Measurements from ENCODE around the gene KLF11. TPM values are rescaled to one million over a fixed set of nuclear protein-coding genes. Genes with fewer than 3 reads are reported as not detected.

KLF11 gene
- total RNA-seq (2014; rRNA removed; shearing (Covaris generic)) = 0.04 and 0.10 TPM in 2 replicates

DNA sequence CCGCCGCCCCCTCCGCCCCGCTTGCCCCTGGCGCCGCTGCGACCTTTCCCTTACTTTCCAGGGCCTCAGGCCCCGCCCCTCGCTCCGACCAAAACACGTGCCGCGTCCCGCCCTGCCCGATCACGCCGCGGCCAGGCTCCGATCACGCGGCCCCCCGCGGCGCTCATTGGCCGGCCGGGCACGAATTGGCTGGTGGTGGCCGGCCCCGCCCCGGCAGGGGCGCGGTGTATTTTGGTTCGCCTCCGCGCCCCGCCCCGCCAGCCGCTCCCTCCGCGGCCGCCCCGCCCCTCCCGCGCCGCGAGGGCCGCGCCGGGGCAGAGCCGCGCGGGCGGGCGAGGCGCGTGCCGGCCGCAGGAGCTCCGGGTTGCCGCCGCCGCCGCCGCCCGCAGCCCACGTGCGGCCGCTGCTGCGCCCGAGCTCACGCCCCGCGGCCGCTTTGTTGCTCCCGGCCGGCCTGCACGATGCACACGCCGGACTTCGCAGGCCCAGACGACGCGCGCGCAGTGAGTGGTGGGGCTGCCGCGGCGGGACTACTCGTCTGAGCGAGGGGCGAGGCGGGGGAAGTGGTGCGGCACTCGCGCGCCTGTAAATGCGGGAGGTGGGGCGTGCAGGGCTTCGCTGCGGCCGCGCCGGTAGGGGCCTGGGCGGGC is at the start of gene KLF11:
KLF11 (plus strand) TSS at position 295 of the 650 bp plus-strand sequence; CDS start at position 462, 167 bp downstream.
- peaks cover 2% of the 10 kb centered on the region; the same call in 1 of the 2 replicates for H3K9me3 ChIP-seq (replicated peaks)
- H3K27me3 ChIP-seq = peaks cover 8% of the 10 kb centered on the region; the same call in 1 of the 2 replicates
- H3K36me3 ChIP-seq = no peaks in the 10 kb centered on the region
- no peak for DNase-seq
- H3K27ac ChIP-seq = no peak within 1 kb of the TSS
- no peaks in the 10 kb centered on the region for H3K4me1 ChIP-seq
- H3K4me3 ChIP-seq = no peak within 1 kb of the TSS

DNA sequence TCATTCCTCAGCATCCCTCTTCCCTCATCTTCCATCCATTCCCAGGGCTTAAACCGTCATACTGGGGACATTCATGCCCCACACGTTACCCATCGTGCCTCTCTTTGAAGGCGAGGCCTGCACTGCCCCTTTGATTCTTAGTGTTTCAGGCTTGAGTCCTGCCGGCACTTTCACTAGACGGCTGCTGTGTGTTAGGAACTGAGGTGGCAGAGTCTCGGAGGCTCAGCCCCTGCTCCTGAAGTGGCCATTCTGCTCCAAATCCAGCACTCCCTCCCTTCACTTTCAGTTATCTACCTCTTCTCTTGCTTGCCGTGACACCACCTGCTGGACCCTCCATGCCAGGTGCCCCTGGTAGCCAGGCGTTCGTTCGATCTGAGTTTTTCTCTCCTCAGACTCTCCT is 48.9 kb upstream of the KLF11 start:
- no peaks in the 10 kb centered on the region for H3K9me3 ChIP-seq (replicated peaks)
- H3K27me3 ChIP-seq = no peaks in the 10 kb centered on the region
- DNase-seq = no peak
- H3K27ac ChIP-seq = no peak overlapping the region
- no peaks in the 10 kb centered on the region for H3K4me1 ChIP-seq
- H3K36me3 ChIP-seq = no peaks in the 10 kb centered on the region
- no peak overlapping the region for H3K4me3 ChIP-seq

DNA sequence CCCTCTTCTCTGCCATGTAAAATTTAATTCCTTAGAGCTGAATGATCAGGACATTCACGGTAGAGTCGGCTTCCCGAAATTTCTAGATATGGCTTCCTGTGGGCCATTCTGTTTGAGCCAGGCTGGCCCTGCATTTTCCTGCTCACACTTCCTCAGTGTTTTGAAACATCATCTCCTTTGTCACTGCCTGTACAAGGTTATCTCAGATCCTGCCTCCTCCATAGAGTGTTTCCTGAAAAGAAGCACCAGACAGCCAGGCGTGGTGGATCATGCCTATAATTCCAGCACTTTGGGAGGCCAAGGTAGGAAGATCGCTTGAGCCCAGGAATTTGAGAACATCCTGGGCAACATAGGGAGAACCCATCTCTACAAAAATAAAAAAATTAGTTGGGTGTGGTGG is 48.3 kb upstream of the KLF11 start:
- DNase-seq = no peak
- no peaks in the 10 kb centered on the region for H3K9me3 ChIP-seq (replicated peaks)
- no peak overlapping the region for H3K4me3 ChIP-seq
- H3K4me1 ChIP-seq = no peaks in the 10 kb centered on the region
- no peaks in the 10 kb centered on the region for H3K27me3 ChIP-seq
- no peak overlapping the region for H3K27ac ChIP-seq
- no peaks in the 10 kb centered on the region for H3K36me3 ChIP-seq

DNA sequence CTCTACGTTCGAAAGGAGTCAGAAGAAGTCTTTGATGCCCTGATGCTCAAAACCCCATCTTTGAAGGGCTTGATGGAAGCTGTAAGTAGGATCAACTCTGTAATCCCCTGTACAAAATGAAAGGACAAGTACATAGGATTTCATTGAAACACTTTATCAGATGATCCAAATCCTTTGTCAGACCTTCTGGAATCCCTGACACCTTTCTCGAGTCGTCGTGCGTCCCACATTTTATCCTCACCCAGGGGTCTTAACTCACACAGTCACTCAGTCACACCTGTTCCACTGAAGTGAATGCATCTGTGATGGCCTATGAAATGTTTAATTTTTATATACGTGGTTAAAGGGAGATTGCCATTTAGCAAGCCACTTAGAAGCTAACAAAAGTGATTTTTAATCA is 47.0 kb upstream of the KLF11 start:
- no peaks in the 10 kb centered on the region for H3K27me3 ChIP-seq
- H3K4me3 ChIP-seq = no peak overlapping the region
- H3K9me3 ChIP-seq (replicated peaks) = no peaks in the 10 kb centered on the region
- no peak for DNase-seq
- H3K36me3 ChIP-seq = no peaks in the 10 kb centered on the region
- no peaks in the 10 kb centered on the region for H3K4me1 ChIP-seq
- H3K27ac ChIP-seq = no peak overlapping the region

DNA sequence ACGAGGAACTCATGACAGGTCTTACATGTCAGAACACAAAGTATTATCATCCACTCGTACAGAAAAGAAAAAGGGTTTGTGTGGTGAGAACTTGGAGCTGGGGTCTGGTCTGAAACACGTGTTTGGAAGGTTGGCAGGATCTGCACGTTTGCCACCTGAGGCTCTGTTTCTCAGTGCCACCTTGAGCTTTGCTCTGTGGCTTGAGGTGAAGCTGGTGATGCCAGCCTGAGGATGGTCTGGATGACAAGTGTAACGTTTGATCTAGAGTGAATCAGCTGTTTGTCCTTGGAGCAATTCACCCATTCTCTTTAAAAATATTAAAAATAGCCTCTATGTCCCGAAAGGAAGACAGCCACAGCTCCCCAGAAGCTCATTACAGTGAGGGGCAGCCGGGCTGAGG is 45.4 kb upstream of the KLF11 start:
- no peak for DNase-seq
- Histone ChIP-seq H3K36me3 (no peaks in the 10 kb centered on the region), H3K4me3 (no peak overlapping the region), H3K27me3 (no peaks in the 10 kb centered on the region), H3K9me3 (replicated peaks) (no peaks in the 10 kb centered on the region), H3K27ac (no peak overlapping the region), H3K4me1 (no peaks in the 10 kb centered on the region)

DNA sequence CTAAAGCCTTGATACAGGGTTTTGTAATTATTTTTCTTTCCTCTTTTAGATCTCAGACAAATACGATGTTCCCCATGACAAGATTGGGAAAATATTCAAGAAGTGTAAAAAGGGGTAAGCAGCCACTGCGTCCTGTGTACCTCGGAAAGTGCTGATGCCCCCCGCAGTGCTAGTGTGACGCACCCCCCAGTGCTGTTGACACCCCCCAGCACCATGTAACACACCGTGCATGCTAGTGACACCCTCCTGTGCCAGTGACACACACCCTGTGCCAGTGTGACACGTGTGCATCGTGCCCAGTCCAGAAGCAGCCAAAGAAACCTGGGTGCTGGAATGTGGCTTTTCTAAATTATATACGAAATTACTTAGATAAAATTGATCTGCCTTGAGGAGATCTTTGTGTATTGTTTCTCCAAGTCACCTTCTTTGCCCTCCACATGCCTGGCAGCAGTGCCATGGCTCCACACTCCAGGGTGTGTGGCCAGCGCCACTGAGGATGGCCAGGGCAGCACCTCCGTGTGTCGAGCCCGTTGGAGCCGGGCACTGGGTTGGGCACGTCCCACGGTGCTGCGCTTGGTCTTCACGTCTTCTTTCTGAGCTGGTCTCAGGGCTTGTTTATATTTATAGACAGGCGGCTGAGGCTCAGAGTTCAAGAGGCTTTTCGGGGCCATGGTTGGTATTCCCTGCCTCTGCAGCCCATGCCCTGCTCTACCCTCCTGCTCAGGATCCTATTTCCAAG is 44.3 kb upstream of the KLF11 start:
- H3K4me1 ChIP-seq = no peaks in the 10 kb centered on the region
- no peak overlapping the region for H3K4me3 ChIP-seq
- no peaks in the 10 kb centered on the region for H3K36me3 ChIP-seq
- DNase-seq = no peak
- H3K27me3 ChIP-seq = no peaks in the 10 kb centered on the region
- H3K9me3 ChIP-seq (replicated peaks) = no peaks in the 10 kb centered on the region
- no peak overlapping the region for H3K27ac ChIP-seq

DNA sequence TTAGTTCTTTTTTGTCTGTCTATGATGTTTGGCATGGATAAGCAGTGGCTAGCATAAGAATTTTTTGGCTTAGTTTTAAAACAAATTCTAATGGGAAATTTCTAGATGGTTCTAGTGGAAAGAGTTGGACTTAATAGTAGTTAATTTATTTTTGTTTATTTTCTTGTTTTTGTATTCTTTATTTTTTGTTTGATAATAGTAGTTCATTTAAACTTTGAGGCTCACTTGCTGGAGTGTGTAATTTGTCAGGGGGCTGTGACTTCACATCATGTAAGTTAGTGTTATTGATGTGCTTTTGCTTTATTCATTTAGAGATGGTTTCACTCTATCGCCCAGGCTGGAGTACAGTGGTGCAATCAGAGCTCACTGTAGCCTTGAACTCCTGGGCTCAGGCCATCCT is 43.7 kb upstream of the KLF11 start:
- no peak for DNase-seq
- H3K27me3 ChIP-seq = no peaks in the 10 kb centered on the region; the same call in 1 of the 2 replicates
- no peaks in the 10 kb centered on the region for H3K4me1 ChIP-seq
- no peak overlapping the region for H3K4me3 ChIP-seq
- no peaks in the 10 kb centered on the region for H3K36me3 ChIP-seq
- H3K9me3 ChIP-seq (replicated peaks) = no peaks in the 10 kb centered on the region
- no peak overlapping the region for H3K27ac ChIP-seq

DNA sequence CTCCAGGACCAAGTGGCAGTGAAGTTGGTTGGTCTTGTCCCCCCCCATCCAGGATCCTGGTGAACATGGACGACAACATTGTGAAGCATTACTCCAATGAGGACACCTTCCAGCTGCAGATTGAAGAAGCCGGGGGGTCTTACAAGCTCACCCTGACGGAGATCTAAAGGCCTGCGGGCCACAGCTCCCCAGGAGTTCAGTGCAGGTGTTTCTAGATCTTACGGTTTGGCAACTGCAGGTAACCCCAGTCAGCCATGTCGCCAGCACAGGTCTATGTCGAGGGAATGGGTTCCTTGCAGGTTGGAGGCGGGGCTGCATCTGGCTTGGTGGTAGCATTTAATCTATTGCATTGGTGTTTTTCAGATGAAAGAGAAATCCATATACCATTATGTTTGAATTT is 42.8 kb upstream of the KLF11 start:
- H3K4me1 ChIP-seq = no peaks in the 10 kb centered on the region
- no peak overlapping the region for H3K4me3 ChIP-seq
- no peaks in the 10 kb centered on the region; the same call in 1 of the 2 replicates for H3K27me3 ChIP-seq
- H3K9me3 ChIP-seq (replicated peaks) = no peaks in the 10 kb centered on the region
- no peak for DNase-seq
- no peak overlapping the region for H3K27ac ChIP-seq
- no peaks in the 10 kb centered on the region for H3K36me3 ChIP-seq

DNA sequence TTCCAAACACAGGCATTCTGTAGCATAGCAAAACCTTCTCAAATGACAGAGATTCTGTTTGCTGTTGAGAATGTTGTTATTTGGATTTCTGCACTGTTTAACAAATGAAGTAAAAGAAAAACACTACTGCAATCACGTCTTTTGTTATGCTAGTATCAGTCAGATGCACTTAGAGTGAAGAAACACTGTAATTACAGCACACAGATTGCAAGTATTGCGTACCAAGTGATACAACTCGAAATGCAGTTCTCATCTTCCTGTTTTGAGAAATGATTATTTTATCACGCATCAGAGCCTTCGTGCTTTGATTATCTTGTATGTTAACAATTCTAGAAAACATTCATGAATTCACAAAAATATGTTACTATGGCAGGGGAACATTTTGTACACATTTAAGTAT is 41.8 kb upstream of the KLF11 start:
- no peaks in the 10 kb centered on the region for H3K4me1 ChIP-seq
- no peaks in the 10 kb centered on the region for H3K9me3 ChIP-seq (replicated peaks)
- H3K27me3 ChIP-seq = no peaks in the 10 kb centered on the region; the same call in 1 of the 2 replicates
- H3K27ac ChIP-seq = no peak overlapping the region
- no peak for DNase-seq
- no peaks in the 10 kb centered on the region for H3K36me3 ChIP-seq
- H3K4me3 ChIP-seq = no peak overlapping the region

DNA sequence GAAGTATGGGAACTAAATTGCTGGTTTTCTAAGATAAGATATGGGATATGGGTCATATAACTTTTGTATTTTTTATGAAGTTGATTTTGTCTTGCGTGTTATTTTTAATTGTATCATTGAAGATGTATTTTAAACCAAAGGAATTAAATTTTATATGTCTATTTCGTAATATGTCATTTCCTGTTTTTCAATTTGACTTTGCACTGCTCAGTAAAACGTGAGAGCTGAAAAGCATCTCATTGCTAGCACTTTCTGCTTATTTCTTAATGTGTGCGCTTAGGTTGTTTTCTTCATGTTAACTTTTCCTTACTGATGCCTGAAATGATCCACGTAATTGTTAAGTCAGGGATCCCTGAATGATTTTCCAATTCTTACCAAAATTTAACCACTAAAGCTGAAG is 41.2 kb upstream of the KLF11 start:
- no peaks in the 10 kb centered on the region for H3K9me3 ChIP-seq (replicated peaks)
- H3K4me3 ChIP-seq = no peak overlapping the region
- no peak overlapping the region for H3K27ac ChIP-seq
- H3K27me3 ChIP-seq = no peaks in the 10 kb centered on the region; the same call in 1 of the 2 replicates
- H3K4me1 ChIP-seq = no peaks in the 10 kb centered on the region
- no peaks in the 10 kb centered on the region for H3K36me3 ChIP-seq
- DNase-seq = no peak

DNA sequence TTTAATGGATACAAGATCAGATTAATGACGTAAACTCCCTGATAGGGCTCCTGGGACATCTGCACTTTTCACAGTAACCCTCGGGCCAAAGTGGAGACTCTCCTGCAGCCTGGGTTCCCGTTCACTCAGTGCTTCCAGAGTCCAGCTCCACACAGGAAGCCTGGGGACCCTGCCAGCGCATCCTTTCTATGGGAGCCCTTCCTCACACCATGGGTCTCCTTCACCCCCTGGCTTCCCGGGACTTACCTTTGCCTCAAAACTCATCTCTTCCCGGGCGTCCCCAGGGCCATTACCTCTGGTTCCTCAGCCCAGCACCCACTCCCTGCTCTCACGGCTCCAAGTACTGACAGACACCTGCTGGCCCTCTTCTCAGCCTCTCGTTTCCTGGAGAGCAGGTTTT is 40.7 kb upstream of the KLF11 start:
- Histone ChIP-seq H3K36me3 (no peaks in the 10 kb centered on the region), H3K4me1 (peaks cover 3% of the 10 kb centered on the region), H3K27me3 (peaks cover 1% of the 10 kb centered on the region; the same call in 1 of the 2 replicates), H3K9me3 (replicated peaks) (no peaks in the 10 kb centered on the region), H3K4me3 (no peak overlapping the region), H3K27ac (no peak overlapping the region)
- no peak for DNase-seq

DNA sequence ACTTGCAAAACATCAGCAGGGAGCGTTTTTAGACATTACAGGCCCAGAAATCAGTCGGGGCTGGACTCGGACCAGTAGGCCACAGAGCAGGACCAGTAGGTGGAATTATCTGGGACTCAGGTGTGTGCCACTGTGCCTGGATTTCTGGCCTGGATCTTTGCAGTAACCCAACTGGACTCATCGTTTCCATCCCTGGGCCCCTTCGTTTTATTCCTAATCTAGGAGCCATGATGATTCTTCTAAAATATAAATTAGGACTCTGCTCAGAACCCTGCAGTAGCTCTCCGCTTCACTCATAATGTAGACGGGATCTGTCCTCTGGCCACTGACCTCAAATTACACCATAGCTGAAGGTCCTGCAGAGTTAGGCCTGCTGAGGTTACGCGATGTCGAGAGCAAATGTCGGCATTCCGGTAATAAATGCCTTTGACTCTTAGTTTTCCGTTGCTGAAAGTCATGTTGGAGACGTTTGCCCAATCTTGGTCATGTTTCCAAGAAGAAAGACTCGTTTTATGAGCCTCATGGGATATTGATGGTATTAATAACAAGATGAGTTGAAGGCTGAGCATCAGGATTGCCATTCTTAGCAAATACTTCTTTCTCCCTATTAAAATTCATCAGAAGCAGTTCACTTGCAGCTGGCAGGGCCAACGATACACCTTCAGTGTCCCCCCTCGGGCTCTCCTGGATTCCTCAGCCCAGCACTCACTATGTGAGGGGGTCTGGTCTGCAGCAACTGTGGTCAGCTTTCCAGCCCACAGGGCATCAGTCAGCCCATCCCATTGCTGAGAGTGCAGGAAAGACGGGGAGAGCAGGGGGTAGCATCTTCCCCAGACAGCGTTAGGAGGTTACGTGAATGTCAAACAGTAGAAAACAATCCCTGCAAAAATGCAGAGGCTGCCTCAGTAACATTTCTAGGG is 39.9 kb upstream of the KLF11 start:
- Histone ChIP-seq H3K27me3 (peaks cover 3% of the 10 kb centered on the region; the same call in 1 of the 2 replicates), H3K4me3 (no peak overlapping the region), H3K4me1 (peaks cover 8% of the 10 kb centered on the region), H3K36me3 (no peaks in the 10 kb centered on the region), H3K9me3 (replicated peaks) (no peaks in the 10 kb centered on the region), H3K27ac (no peak overlapping the region)
- no peak for DNase-seq

DNA sequence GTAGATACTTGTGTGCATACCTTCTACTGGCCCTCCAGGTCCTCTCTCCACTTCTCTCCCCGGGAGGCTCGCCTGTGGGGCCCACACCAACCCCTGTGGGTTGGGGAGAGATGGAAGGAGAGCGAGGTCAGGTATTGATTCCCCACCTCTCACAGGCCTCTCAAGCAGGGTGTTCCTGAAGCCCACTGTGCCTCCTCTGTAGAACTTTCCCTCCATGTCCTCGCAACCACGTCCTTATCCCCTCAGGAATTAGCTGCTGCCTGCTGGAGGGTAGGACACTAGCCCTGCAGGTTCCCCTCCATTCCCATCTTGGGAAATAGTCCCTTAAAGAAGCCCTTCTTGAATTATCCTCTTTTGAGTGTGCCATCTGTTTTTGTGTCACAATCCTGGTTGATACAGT is 38.9 kb upstream of the KLF11 start:
- Histone ChIP-seq H3K4me3 (no peak overlapping the region), H3K9me3 (replicated peaks) (no peaks in the 10 kb centered on the region), H3K27ac (no peak overlapping the region), H3K4me1 (peaks cover 8% of the 10 kb centered on the region), H3K27me3 (peaks cover 3% of the 10 kb centered on the region; the same call in 1 of the 2 replicates), H3K36me3 (no peaks in the 10 kb centered on the region)
- no peak for DNase-seq

DNA sequence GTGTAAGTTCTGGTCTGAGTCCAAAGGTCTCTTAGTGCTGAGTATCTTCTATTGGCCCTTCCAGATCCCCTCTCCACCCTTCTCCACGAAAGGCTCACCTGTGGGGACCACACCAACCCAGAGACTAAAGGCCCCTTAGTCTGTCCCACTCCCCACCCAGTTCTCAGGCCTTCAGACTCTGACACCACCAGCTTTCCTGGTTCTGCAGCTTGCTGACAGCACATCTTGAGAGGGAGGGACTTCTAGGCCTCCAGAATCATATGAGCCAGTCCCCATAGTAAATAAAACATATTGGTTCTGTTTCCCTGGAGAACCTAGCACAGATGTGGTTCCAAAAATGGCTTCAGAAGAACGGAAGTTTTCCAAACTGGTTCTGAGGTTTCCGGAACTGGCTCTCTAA is 38.5 kb upstream of the KLF11 start:
- Histone ChIP-seq H3K36me3 (no peaks in the 10 kb centered on the region), H3K27ac (no peak overlapping the region), H3K4me1 (peaks cover 8% of the 10 kb centered on the region), H3K4me3 (no peak overlapping the region), H3K9me3 (replicated peaks) (no peaks in the 10 kb centered on the region), H3K27me3 (peaks cover 3% of the 10 kb centered on the region; the same call in 1 of the 2 replicates)
- no peak for DNase-seq
